ENCODE measurements around the gene BTNL9. TPM values are rescaled to one million over a fixed set of nuclear protein-coding genes. Genes with fewer than 3 reads are reported as not detected.

The BTNL9 gene
- total RNA-seq, 4 donors from 2014 or later, result 24.9 to 54.9 (median 47.5) TPM

DNA sequence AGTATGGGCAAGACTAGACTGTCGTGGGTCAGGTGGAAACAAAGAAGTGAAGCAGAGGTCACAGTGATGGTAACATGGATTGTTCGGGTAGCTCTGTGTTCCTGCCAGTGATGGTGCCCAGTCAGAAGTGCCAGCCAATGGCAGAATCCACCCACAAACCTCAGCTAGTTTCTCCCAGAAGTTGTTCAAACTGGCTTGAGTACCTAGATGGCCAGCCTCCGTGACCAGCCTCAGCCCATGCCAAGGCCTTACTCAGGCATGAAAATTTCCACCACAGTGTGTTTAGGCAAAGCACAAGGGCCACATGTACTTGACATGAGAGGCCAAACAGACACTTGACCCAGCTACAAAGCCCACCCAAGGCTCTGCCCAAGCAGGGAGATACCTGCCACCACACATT is 19.4 kb upstream of the BTNL9 start:
- TF ChIP-seq, protein P1, sequence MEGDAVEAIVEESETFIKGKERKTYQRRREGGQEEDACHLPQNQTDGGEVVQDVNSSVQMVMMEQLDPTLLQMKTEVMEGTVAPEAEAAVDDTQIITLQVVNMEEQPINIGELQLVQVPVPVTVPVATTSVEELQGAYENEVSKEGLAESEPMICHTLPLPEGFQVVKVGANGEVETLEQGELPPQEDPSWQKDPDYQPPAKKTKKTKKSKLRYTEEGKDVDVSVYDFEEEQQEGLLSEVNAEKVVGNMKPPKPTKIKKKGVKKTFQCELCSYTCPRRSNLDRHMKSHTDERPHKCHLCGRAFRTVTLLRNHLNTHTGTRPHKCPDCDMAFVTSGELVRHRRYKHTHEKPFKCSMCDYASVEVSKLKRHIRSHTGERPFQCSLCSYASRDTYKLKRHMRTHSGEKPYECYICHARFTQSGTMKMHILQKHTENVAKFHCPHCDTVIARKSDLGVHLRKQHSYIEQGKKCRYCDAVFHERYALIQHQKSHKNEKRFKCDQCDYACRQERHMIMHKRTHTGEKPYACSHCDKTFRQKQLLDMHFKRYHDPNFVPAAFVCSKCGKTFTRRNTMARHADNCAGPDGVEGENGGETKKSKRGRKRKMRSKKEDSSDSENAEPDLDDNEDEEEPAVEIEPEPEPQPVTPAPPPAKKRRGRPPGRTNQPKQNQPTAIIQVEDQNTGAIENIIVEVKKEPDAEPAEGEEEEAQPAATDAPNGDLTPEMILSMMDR (IDR thresholded peaks at IDR 0.05), result no peak
- no peak for TF ChIP-seq EP300 (IDR thresholded peaks at IDR 0.05)
- TF ChIP-seq POLR2A (IDR thresholded peaks at IDR 0.05), result no peak
- 82 to 96% methylated on average over 3 of the region's 3 CpGs for WGBS, 2 donors
- no peaks in the 10 kb centered on the region for H3K4me1 ChIP-seq
- H3K27ac ChIP-seq, result no peak overlapping the region
- H3K27me3 ChIP-seq, result no peaks in the 10 kb centered on the region
- H3K4me3 ChIP-seq, result no peak overlapping the region
- peaks cover 0 to 55% (median 4%) of the 10 kb centered on the region in 4 donors for H3K9me3 ChIP-seq
- DNase-seq (ENCODE audit: low spot score in 2 of 2), result no peak
- no peaks in the 10 kb centered on the region for H3K36me3 ChIP-seq

DNA sequence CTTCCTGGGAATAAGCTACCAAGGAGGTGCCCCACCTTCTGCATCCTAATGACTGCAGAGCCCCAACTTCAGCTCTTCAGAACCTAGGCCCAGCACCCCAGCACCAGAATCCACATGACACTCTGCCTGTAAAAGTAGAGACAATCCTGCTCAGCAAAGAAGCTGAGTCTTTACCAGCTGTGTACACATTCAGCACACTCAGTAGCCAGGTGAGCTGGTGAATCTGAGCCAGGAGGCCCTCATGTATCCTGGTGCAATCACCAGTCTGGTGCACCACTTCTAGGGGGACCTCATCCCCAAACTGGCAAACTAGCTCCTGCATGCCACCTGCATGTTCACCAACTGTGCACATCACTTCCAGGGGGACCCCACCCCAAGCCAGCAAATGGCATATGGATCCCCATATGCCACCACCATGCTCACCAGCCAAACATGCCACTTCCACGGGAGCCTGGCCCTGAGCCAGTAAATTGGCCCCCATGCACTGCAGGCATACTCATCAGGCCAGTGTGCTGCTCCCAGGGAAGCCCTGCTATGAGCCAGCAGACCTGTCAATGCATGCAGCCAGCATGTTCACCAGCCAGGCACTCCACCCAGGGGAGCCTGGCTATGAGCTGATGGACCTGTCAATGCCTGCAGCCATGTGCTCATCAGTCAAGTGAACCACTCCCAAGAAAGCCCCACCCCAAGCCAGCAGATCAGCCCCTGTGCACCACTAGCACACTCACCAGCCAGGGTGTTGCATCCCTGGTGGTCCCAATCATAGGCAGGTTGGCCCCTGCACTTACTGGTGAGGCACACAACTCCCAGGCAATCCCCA is 15.6 kb upstream of the BTNL9 start:
- no peaks in the 10 kb centered on the region for H3K36me3 ChIP-seq
- H3K27ac ChIP-seq, result no peak overlapping the region
- H3K4me1 ChIP-seq, result no peaks in the 10 kb centered on the region
- no peak overlapping the region for H3K4me3 ChIP-seq
- no peak for DNase-seq (ENCODE audit: low spot score in 2 of 2)
- H3K27me3 ChIP-seq, result no peaks in the 10 kb centered on the region
- TF ChIP-seq POLR2A (IDR thresholded peaks at IDR 0.05) (no peak), EP300 (IDR thresholded peaks at IDR 0.05) (no peak)
- TF ChIP-seq, protein P1 (IDR thresholded peaks at IDR 0.05), result no peak
- H3K9me3 ChIP-seq, result peaks cover 0 to 65% (median 4%) of the 10 kb centered on the region in 4 donors
- WGBS, 2 donors, result 60 to 78% methylated on average over 1 of the region's 1 CpG

DNA sequence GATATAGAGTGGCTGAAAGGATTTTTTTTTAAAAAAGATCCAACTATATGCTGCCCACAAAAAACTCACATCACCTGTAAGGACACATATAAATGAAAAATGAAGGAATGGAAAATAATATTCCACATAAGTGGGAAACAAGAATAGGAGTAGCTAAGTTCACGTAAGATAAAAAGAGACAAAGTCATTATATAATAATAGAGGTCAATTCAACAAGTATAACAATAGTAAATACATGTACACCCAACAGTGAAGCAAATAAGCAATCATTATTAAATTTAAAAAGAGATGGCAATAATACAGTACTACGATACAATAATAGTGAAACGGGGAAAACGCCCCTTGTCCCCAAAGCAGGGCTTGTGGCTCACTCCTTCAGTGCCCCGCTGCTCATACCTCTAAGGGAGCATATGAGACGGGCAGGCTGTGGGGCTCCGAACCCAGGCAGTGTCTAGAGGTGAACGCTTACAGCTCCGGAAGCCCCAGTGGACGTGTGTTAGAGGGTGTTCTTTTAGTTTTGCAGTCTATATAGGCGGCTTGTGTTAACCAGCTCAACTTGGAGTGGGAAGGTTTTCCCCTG is 12.5 kb upstream of the BTNL9 start:
- Histone ChIP-seq H3K4me1 (no peaks in the 10 kb centered on the region), H3K27me3 (no peaks in the 10 kb centered on the region), H3K36me3 (no peaks in the 10 kb centered on the region), H3K27ac (no peak overlapping the region), H3K9me3 (peaks cover 0 to 55% (median 4%) of the 10 kb centered on the region in 4 donors), H3K4me3 (no peak overlapping the region)
- DNase-seq (ENCODE audit: low spot score in 2 of 2), result no peak
- TF ChIP-seq, protein P1 (IDR thresholded peaks at IDR 0.05), result no peak
- TF ChIP-seq POLR2A (IDR thresholded peaks at IDR 0.05) (no peak), EP300 (IDR thresholded peaks at IDR 0.05) (no peak)
- 86 to 88% methylated on average over 11 of the region's 11 CpGs for WGBS, 2 donors

DNA sequence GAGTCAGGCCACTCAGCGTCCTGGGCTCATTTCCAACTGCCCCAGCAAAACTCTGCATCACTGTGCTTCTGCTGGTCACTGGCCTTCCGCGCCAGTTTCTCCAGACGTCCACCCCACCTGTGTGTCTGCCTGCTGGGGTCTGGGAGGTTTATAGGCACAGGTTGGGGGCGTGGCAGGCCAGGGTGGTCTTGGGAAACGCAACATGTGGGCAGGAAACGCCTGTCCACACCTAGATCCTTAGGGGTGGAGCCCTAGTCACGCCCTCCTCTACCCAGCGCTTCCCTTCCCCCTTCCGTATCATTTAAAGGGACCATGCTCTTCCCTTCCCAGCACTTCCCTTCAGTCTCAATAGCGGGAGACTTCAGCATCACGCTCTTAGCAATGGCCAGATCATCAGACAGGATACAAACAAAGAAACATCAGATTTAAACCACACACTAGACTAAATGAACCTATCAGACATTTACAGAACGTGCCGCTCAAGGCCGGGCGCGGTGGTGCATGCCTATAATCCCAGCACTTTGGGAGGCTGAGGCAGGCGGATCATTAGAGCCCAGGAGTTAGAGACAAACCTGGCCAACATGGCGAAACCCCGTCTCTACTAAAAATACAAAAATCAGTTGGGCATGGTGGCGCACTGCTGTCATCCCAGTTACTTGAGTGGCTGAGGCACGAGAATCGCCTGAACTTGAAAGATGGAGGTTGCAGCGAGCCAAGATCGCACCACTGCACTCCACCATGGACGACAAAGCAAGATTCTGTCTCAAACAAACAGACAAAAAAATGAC is 11.8 kb upstream of the BTNL9 start:
- 82 to 85% methylated on average over 26 of the region's 26 CpGs for WGBS, 2 donors
- Histone ChIP-seq H3K27me3 (no peaks in the 10 kb centered on the region), H3K4me3 (no peak overlapping the region), H3K27ac (no peak overlapping the region), H3K9me3 (peaks cover 0 to 48% (median under 1%) of the 10 kb centered on the region in 4 donors), H3K36me3 (no peaks in the 10 kb centered on the region), H3K4me1 (no peaks in the 10 kb centered on the region)
- no peak for TF ChIP-seq EP300 (IDR thresholded peaks at IDR 0.05)
- TF ChIP-seq, protein P1 (IDR thresholded peaks at IDR 0.05), result no peak
- no peak for TF ChIP-seq POLR2A (IDR thresholded peaks at IDR 0.05)
- no peak for DNase-seq (ENCODE audit: low spot score in 2 of 2)
